Measurements from ENCODE around the gene N4BP2L2.

The N4BP2L2 gene

GRCh38 chr13:32528358-32528757, 10.2 kb downstream of the N4BP2L2 start:
- ATAC-seq: no peak

- ATAC-seq: no peak
These were observed 11.4 kb downstream of the N4BP2L2 start for GRCh38 chr13:32527151-32527550.

- no peak for ATAC-seq
These were observed 12.8 kb downstream of the N4BP2L2 start for GRCh38 chr13:32525766-32526165.

- no peak for ATAC-seq
These were observed 23.3 kb downstream of the N4BP2L2 start for GRCh38 chr13:32515246-32515645.

- ATAC-seq: no peak
These were observed 27.1 kb downstream of the N4BP2L2 start for GRCh38 chr13:32511482-32511881.

GRCh38 chr13:32504876-32505275, 33.7 kb downstream of the N4BP2L2 start:
- no peak for ATAC-seq

- ATAC-seq: no peak
These were observed 34.3 kb downstream of the N4BP2L2 start for GRCh38 chr13:32504263-32504662.

GRCh38 chr13:32503727-32504126, 34.9 kb downstream of the N4BP2L2 start:
- ATAC-seq: no peak

- ATAC-seq: no peak
These were observed 37.5 kb downstream of the N4BP2L2 start for GRCh38 chr13:32501064-32501463.

GRCh38 chr13:32499538-32500210, 38.9 kb downstream of the N4BP2L2 start:
- ATAC-seq: no peak

- no peak for ATAC-seq
These were observed 41.0 kb downstream of the N4BP2L2 start for GRCh38 chr13:32497589-32497988.

GRCh38 chr13:32496599-32497160, 41.9 kb downstream of the N4BP2L2 start:
- no peak for ATAC-seq

GRCh38 chr13:32495841-32496240, 42.8 kb downstream of the N4BP2L2 start:
- no peak for ATAC-seq

- no peak for ATAC-seq
These were observed 43.2 kb downstream of the N4BP2L2 start for GRCh38 chr13:32495429-32495828.

GRCh38 chr13:32491028-32491427, 47.6 kb downstream of the N4BP2L2 start:
- ATAC-seq: no peak

- ATAC-seq: no peak
These were observed 61.7 kb downstream of the N4BP2L2 start for GRCh38 chr13:32476892-32477291.

GRCh38 chr13:32476021-32476731, 62.4 kb downstream of the N4BP2L2 start:
- ATAC-seq: no peak

GRCh38 chr13:32474999-32475792, 63.4 kb downstream of the N4BP2L2 start:
- no peak for ATAC-seq

GRCh38 chr13:32473650-32474049, 64.9 kb downstream of the N4BP2L2 start:
- no peak for ATAC-seq

- peak in 1 of 2 donors; percentile 63 for ATAC-seq
These were observed 66.4 kb downstream of the N4BP2L2 start for GRCh38 chr13:32472194-32472621.

- no peak for ATAC-seq
These were observed 67.2 kb downstream of the N4BP2L2 start for GRCh38 chr13:32471187-32471922.

- ATAC-seq: no peak
These were observed 70.0 kb downstream of the N4BP2L2 start for GRCh38 chr13:32468502-32469142.
